HG03432 (cell line): ENCODE results near the gene ELMO1.
"Not testable (repeated sequence)": the region's sequence is repeated elsewhere in the genome, so short reads cannot be mapped to it uniquely, and the experiment has no call there.

Experiments used
- ATAC-seq: cut with Tn5 transposase; IDR thresholded peaks from one replicate; pipeline ENCODE4 v1.9.1; 2021; ENCODE audit warnings: mild to moderate bottlenecking, moderate library complexity; ENCODE audit not compliant: unreplicated experiment

ELMO1 gene

GRCh38 chr7:36999626-37000485 is 448.8 kb downstream of the ELMO1 start:
- ATAC-seq: no peak

GRCh38 chr7:36995776-36996175 is 452.9 kb downstream of the ELMO1 start:
- ATAC-seq: no peak

- no peak for ATAC-seq
These were observed 454.1 kb downstream of the ELMO1 start for GRCh38 chr7:36994456-36995112.

GRCh38 chr7:36986948-36987724 is 461.5 kb downstream of the ELMO1 start:
- no peak for ATAC-seq

- no peak for ATAC-seq
These were observed 462.1 kb downstream of the ELMO1 start for GRCh38 chr7:36986511-36986933.

- no peak for ATAC-seq
These were observed 462.7 kb downstream of the ELMO1 start for GRCh38 chr7:36985866-36986400.

- no peak for ATAC-seq
These were observed 463.3 kb downstream of the ELMO1 start for GRCh38 chr7:36985316-36985715.

GRCh38 chr7:36984710-36985312 is 463.9 kb downstream of the ELMO1 start:
- no peak for ATAC-seq

- no peak for ATAC-seq
These were observed 464.6 kb downstream of the ELMO1 start for GRCh38 chr7:36984041-36984521.

- ATAC-seq: no peak
These were observed 465.9 kb downstream of the ELMO1 start for GRCh38 chr7:36982766-36983165.

GRCh38 chr7:36979810-36980248 is 468.8 kb downstream of the ELMO1 start:
- no peak for ATAC-seq

- ATAC-seq: no peak
These were observed 470.2 kb downstream of the ELMO1 start for GRCh38 chr7:36978461-36978860.

GRCh38 chr7:36977878-36978277 is 470.8 kb downstream of the ELMO1 start:
- no peak for ATAC-seq

- ATAC-seq: not testable (repeated sequence)
These were observed 475.1 kb downstream of the ELMO1 start for GRCh38 chr7:36973534-36973933.

GRCh38 chr7:36972140-36972518 is 476.5 kb downstream of the ELMO1 start:
- no peak for ATAC-seq

- no peak for ATAC-seq
These were observed 477.0 kb downstream of the ELMO1 start for GRCh38 chr7:36971515-36972139.

- no peak for ATAC-seq
These were observed 477.8 kb downstream of the ELMO1 start for GRCh38 chr7:36970551-36971514.

- ATAC-seq: no peak
These were observed 479.3 kb downstream of the ELMO1 start for GRCh38 chr7:36969376-36969775.

GRCh38 chr7:36967387-36967786 is 481.3 kb downstream of the ELMO1 start:
- peak; percentile 51 for ATAC-seq
